SU-DHL-6 (cell line): Measurements from ENCODE around the gene C1QTNF1.

Experiments
- H2AFZ ChIP-seq: fragments of 200-600 bp; sonication (generic); 2 replicates; pipeline ENCODE4 v1.6.1; 2014; ENCODE audit warnings: low read depth, mild to moderate bottlenecking, moderate library complexity, mixed read lengths, antibody characterized with exemption, low read length; ENCODE audit not compliant: severe bottlenecking
- H3F3A ChIP-seq: fragments of 200-600 bp; shearing (Covaris generic); 2 replicates; pipeline ENCODE4 v1.6.0; 2016; ENCODE audit warnings: antibody characterized with exemption, mild to moderate bottlenecking; ENCODE audit not compliant: insufficient read depth
- H3K27ac ChIP-seq: fragments of 200-600 bp; sonication (generic); 2 replicates; pipeline ENCODE4 v1.5.1; 2016; ENCODE audit warnings: low read depth, mild to moderate bottlenecking, low read length, moderate library complexity, mixed read lengths
- H3K27me3 ChIP-seq: fragments of 200-600 bp; sonication (generic), shearing (Covaris generic); 2 replicates; pipeline ENCODE4 v1.6.0; 2014; ENCODE audit warnings: mild to moderate bottlenecking, low read length
- H3K36me3 ChIP-seq: fragments of 200-600 bp; sonication (generic); 2 replicates; pipeline ENCODE4 v1.6.1; 2014; ENCODE audit warnings: mild to moderate bottlenecking, low read length, mixed read lengths
- H3K4me2 ChIP-seq: fragments of 300-600, 200-600 bp; shearing (Covaris generic), sonication (generic); 2 replicates; pipeline ENCODE4 v1.6.0; 2014; ENCODE audit warnings: low read length, low read depth, mild to moderate bottlenecking; ENCODE audit not compliant: poor library complexity, severe bottlenecking
- H3K4me3 ChIP-seq: fragments of 200-600 bp; sonication (generic); 2 replicates; pipeline ENCODE4 v1.5.1; 2014; ENCODE audit warnings: antibody characterized with exemption, low read length, mild to moderate bottlenecking, mixed read lengths; ENCODE audit not compliant: insufficient read depth, poor library complexity, severe bottlenecking
- H3K79me2 ChIP-seq: fragments of 200-600 bp; sonication (generic); 2 replicates; pipeline ENCODE4 v1.6.1; 2014; ENCODE audit warnings: mild to moderate bottlenecking, low read length, moderate library complexity; ENCODE audit not compliant: insufficient read depth
- H3K9ac ChIP-seq: fragments of 200-600 bp; sonication (generic); 2 replicates; pipeline ENCODE4 v1.7.0; 2014; ENCODE audit warnings: mild to moderate bottlenecking, low read length
- H3K9me2 ChIP-seq: fragments of 200-600 bp; sonication (generic); replicated peaks from 2 replicates; pipeline ENCODE4 v1.6.1; 2014; ENCODE audit warnings: low read length; ENCODE audit not compliant: insufficient read depth
- H3K9me3 ChIP-seq: fragments of 200-600 bp; sonication (generic); 2 replicates; pipeline ENCODE4 v1.6.1; 2014; ENCODE audit warnings: low read length, mixed read lengths; ENCODE audit not compliant: insufficient read depth
- H4K20me1 ChIP-seq: fragments of 200-600 bp; sonication (generic); 2 replicates; pipeline ENCODE4 v1.6.1; 2014; ENCODE audit warnings: low read depth, mild to moderate bottlenecking, antibody characterized with exemption, low read length, moderate library complexity, mixed read lengths
- CTCF ChIP-seq: fragments of 200-600 bp; sonication (generic); IDR thresholded peaks from one replicate; pipeline ENCODE4 v1.5.1; 2017; ENCODE audit warnings: antibody characterized with exemption, mild to moderate bottlenecking, low read length, moderate library complexity; ENCODE audit not compliant: insufficient read depth, poor library complexity, severe bottlenecking
- EZH2phosphoT487 ChIP-seq: fragments of 200-600 bp; sonication (generic), shearing (Covaris generic); conservative IDR thresholded peaks from 2 replicates; pipeline ENCODE4 v1.6.1; 2018; ENCODE audit warnings: mild to moderate bottlenecking, antibody characterized with exemption, low read length, moderate library complexity, mixed read lengths

The C1QTNF1 gene

DNA sequence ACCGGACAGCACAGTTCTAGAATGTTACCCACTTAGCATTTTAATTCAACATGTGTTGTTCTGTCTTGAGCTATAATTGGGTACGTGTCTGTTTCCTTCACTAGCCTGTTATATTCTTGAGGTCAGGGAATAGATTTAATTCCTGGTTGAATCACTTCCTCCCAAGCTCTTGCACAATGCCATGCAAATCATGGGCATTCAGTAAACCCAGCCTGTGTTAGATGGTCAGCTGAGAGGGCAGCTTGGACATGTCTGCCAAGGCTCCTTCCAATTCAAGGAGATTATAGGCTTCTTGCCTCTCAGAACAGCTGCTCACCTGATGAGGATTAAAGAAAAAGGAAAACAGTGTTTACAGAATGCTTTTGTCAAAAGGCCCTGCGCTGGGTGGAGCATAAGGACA is 12.6 kb downstream of the C1QTNF1 start:
- Histone ChIP-seq H3K4me2 (no peak overlapping the region), H3K79me2 (no peaks in the 10 kb centered on the region), H3K9ac (no peak overlapping the region), H3F3A (no peaks in the 10 kb centered on the region), H2AFZ (no peak overlapping the region), H3K36me3 (no peaks in the 10 kb centered on the region), H4K20me1 (no peaks in the 10 kb centered on the region), H3K9me2 (no peaks in the 10 kb centered on the region), H3K9me3 (no peaks in the 10 kb centered on the region), H3K27me3 (no peaks in the 10 kb centered on the region), H3K27ac (no peak overlapping the region), H3K4me3 (no peak overlapping the region)
- TF ChIP-seq EZH2phosphoT487 (no peak), CTCF (no peak)

DNA sequence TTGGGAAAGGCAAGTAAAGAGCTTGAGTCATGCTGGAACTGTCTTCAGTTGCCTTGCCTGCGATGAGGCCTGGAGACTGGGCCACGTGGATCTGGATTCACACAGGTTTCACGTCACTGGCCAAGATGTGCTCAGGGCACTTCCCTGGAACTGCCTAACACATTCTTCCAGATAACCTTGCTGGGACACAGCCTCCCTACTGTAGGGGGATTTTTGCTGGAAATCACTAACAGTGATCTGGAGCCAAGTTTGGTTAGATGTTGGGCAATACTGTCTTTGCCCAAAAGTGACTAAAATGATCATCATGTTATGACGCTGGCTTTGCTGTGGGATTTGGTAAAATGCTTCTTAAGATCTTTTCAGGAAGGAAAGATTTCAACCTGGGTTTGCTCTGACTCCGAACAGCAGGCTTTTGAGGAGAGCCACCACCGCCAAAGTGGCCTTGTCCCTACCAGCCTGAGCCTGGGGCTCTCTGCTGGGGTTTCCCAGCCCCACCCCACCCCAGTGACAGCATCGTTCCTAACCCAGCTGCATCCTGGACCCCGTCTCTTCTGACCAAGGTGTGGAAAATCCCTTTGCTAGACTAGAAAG is 14.7 kb downstream of the C1QTNF1 start:
- Histone ChIP-seq H3K9ac (no peak overlapping the region), H3K4me2 (no peak overlapping the region), H3K79me2 (no peaks in the 10 kb centered on the region), H3K9me3 (no peaks in the 10 kb centered on the region), H4K20me1 (no peaks in the 10 kb centered on the region), H3K9me2 (no peaks in the 10 kb centered on the region), H2AFZ (no peak overlapping the region), H3K27ac (no peak overlapping the region), H3K4me3 (no peak overlapping the region), H3K27me3 (no peaks in the 10 kb centered on the region), H3K36me3 (no peaks in the 10 kb centered on the region), H3F3A (no peaks in the 10 kb centered on the region)
- no peak for TF ChIP-seq CTCF
- TF ChIP-seq EZH2phosphoT487: no peak

DNA sequence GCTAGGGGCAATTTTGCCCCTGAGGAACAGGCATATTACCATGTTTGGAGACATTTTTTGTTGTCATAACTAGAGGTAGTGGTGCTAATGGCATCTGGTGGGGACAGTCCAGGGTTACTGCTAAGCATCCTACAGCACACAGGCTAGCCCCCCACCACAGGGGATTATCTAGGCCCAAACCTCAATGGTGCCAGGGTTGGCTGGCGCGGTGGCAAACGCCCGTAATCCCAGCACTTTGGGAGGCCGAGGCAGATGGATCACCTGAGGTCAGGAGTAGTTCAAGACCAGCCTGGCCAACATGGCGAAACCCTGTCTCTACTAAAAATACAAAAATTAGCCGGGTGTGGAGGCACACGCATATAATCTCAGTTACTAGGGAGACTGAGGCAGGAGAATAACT is 15.2 kb downstream of the C1QTNF1 start:
- no peaks in the 10 kb centered on the region for H3K9me3 ChIP-seq
- no peaks in the 10 kb centered on the region for H3K79me2 ChIP-seq
- no peaks in the 10 kb centered on the region for H3F3A ChIP-seq
- no peaks in the 10 kb centered on the region for H3K9me2 ChIP-seq
- no peak overlapping the region for H2AFZ ChIP-seq
- no peaks in the 10 kb centered on the region for H3K36me3 ChIP-seq
- no peak for TF ChIP-seq EZH2phosphoT487
- no peak for TF ChIP-seq CTCF
- no peak overlapping the region for H3K27ac ChIP-seq
- H4K20me1 ChIP-seq: no peaks in the 10 kb centered on the region
- H3K4me2 ChIP-seq: no peak overlapping the region
- H3K9ac ChIP-seq: no peak overlapping the region
- no peak overlapping the region for H3K4me3 ChIP-seq
- H3K27me3 ChIP-seq: no peaks in the 10 kb centered on the region
